Stimulated activated naive CD8-positive, alpha-beta T cell treated with anti-CD3 and anti-CD28 coated beads, Interleukin-15, amount 100 ng/mL, for 72 hours (primary cell): ENCODE measurements around the gene DAZAP2.

ENCODE experiments used
- ATAC-seq: fragments of 150-1000 bp; cut with Tn5 transposase; 2 replicates; pipeline ENCODE4 v1.10.0; 2021; ENCODE audit warnings: mild to moderate bottlenecking, moderate library complexity
- DNase-seq, 2 donors: peaks; one replicate each; pipeline ENCODE4 v3.0.0; 2021 to 2022
- H3K27ac Mint-ChIP-seq, 2 donors: one replicate each; pipeline ENCODE4 v1.8.0; 2022; ENCODE audit warnings: mild to moderate bottlenecking in 2 of 2, mixed read lengths in 2 of 2, moderate library complexity in 2 of 2
- H3K27me3 Mint-ChIP-seq: one replicate; pipeline ENCODE4 v1.8.0; 2022; ENCODE audit warnings: mixed read lengths
- H3K4me1 Mint-ChIP-seq: one replicate; pipeline ENCODE4 v1.8.0; 2022; ENCODE audit warnings: mild to moderate bottlenecking, mixed read lengths
- H3K4me3 Mint-ChIP-seq, 2 donors: one replicate each; pipeline ENCODE4 v1.8.0; 2022; ENCODE audit warnings: mild to moderate bottlenecking in 2 of 2, mixed read lengths in 2 of 2, moderate library complexity in 1 of 2
- H3K9me3 Mint-ChIP-seq, 2 donors: one replicate each; pipeline ENCODE4 v1.8.0; 2022; ENCODE audit warnings: mixed read lengths in 2 of 2

The DAZAP2 gene

DNA sequence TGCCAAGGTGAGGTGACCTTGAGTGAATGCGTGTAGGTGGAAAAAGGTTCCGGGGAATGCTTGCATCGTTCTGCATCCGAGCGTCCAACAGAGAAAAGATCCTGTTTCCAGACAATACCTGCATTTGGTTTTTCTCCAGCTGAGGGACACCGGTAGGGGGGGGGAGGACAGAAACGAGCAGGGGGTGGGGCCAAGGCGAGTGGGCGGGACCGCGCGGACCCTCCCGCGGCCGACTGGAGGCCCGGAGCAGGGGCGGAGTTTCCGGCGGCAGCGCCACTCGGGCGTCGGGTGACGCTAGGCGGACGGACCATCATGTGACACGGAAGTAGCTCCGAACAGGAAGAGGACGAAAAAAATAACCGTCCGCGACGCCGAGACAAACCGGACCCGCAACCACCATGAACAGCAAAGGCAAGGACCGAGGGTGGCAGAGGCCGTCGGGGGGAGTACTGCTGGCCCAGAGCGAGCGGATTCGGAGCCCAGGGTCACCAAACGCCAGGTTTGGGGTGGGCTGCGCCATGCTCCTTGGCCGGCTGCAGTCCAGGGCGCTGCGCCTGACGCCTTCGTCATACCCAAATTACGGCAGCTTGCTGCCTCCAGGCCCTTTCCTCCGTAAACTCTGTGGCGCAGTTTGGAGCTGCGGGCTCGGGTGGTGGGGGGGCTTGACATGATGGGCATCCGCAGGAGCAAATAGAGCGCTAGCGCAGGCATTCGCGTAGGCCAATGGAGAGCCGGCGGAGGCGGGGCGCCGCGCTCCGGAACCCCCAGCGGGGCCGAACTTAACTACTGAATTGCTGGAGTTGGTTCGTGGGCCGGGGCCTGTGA lies at the start of gene DAZAP2:
TSS of gene DAZAP2 (plus strand) at position 317 of the 825 bp plus-strand sequence. CDS start at position 399, 82 bp downstream.
- Mint-ChIP-seq H3K27me3 (no peaks in the 10 kb centered on the region), H3K9me3 (no peaks in the 10 kb centered on the region), H3K4me3 (peak within 1 kb of the TSS; percentile 90 to 95), H3K27ac (peak within 1 kb of the TSS; percentile 99 to 100), H3K4me1 (peaks cover 47% of the 10 kb centered on the region)
- peak; percentile 90 to 95 for DNase-seq
- ATAC-seq, result peak; percentile 95

DNA sequence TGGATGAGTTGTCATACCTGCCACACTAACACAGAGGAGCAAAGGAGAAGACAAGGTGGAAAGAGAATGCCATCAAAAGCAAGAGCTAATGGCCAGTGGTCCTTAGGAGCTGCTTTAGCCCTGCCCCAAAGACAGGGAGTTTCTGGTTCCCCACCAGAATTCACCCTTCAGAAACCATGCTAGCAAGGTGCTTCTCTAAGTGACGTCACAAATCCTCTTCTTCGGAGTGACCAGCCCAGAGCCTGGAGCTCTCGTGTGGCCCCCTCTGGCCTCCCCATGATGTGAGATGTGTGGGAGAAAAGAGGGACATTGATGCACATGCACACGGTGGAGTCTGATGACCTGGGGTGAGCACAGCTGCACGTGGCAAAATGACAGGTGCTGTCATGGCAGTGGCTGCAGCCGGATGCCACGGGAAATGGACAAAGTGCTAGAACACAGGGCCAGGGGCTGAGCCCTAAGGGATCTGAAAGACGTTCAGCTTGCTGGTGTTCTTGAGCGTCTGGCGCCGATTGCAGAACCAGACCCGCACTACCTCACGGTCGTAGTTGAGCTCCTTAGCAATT lies 48.8 kb upstream of the DAZAP2 start:
- Mint-ChIP-seq H3K4me3 (no peak overlapping the region), H3K27ac (no peak overlapping the region), H3K4me1 (no peaks in the 10 kb centered on the region), H3K27me3 (no peaks in the 10 kb centered on the region), H3K9me3 (no peaks in the 10 kb centered on the region)
- no peak for ATAC-seq
- DNase-seq, result no peak

- ATAC-seq, result no peak
These were observed 47.8 kb upstream of the DAZAP2 start for GRCh38 chr12:51190820-51191219.

DNA sequence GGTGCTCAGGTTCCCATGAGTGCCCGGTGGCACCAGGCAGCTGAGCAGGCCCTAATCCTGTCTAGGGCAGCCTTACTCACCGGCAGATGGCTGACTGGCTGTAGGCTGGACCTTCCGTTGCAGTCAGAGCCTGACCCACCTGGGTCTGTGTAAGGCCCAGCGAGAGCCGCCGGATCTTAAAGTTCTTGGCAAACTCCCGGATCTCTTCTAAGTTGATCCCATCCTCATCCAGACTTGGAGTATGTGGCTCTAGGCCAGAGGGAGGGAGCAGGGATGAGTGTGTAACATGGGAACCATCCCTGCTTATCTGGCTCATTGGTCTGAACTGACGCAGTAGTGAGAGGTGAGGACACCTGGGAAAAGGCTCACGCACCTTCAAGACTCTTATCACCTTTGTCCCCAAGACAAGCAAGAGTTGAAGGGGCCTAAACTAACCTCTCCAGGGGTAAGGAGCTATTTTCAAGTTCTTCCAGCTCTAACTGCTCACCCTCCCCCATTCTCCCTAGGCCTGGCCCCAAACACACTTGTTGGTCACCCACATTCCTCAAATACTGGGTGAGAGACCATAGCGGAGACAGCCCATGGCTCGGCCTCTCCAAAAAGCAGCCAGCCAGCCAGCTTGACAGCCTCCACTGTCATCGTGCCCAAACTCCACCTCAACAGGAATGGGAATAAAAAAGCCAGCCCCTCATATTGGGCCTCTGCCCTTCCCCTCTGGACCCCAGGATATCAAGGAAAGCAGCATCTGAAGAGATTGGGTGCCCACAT lies 46.9 kb upstream of the DAZAP2 start:
- Mint-ChIP-seq H3K27ac (peak overlapping the region; percentile 67 to 83), H3K4me3 (no peak overlapping the region), H3K27me3 (no peaks in the 10 kb centered on the region), H3K9me3 (no peaks in the 10 kb centered on the region), H3K4me1 (no peaks in the 10 kb centered on the region)
- DNase-seq, result no peak
- ATAC-seq, result no peak

More at GRCh38 chr12:51190820-51191219, 47.8 kb upstream of the DAZAP2 start:
- no peak for DNase-seq
- Mint-ChIP-seq H3K9me3 (no peaks in the 10 kb centered on the region), H3K27me3 (no peaks in the 10 kb centered on the region), H3K4me1 (no peaks in the 10 kb centered on the region), H3K27ac (no peak overlapping the region), H3K4me3 (no peak overlapping the region)

GRCh38 chr12:51192284-51192671 lies 46.3 kb upstream of the DAZAP2 start:
- Mint-ChIP-seq H3K4me1 (no peaks in the 10 kb centered on the region), H3K4me3 (no peak overlapping the region), H3K27ac (no peak overlapping the region), H3K27me3 (no peaks in the 10 kb centered on the region), H3K9me3 (no peaks in the 10 kb centered on the region)
- no peak for DNase-seq
- no peak for ATAC-seq

GRCh38 chr12:51195841-51196240 lies 42.8 kb upstream of the DAZAP2 start:
- ATAC-seq, result no peak
- H3K4me3 Mint-ChIP-seq, result no peak overlapping the region
- H3K9me3 Mint-ChIP-seq, result no peaks in the 10 kb centered on the region
- no peaks in the 10 kb centered on the region for H3K4me1 Mint-ChIP-seq
- no peak for DNase-seq
- H3K27me3 Mint-ChIP-seq, result no peaks in the 10 kb centered on the region
- H3K27ac Mint-ChIP-seq, result peak overlapping the region in 1 of 2 donors; percentile 12

DNA sequence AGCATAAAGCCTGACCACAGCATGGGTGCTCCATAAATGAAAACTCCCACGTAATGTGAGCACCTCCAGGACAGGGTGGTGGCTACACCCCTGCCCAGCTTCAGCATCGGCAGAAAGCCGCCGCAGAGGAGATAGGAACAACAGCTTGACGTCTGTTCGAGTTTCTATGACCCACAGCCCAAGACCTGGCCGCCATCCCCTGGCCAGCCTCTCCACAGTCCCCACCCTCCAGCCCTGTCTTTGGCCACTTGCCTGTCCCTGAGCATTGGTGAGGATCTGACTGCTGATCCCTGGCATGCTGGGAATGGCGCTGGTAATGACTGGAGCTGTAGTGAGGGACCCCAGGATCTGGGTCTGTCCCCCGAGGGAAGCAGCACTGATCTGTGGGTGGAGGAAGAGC lies 42.1 kb upstream of the DAZAP2 start:
- H3K27me3 Mint-ChIP-seq, result no peaks in the 10 kb centered on the region
- H3K4me1 Mint-ChIP-seq, result no peaks in the 10 kb centered on the region
- H3K4me3 Mint-ChIP-seq, result no peak overlapping the region
- DNase-seq (no peak), ATAC-seq (no peak)
- H3K27ac Mint-ChIP-seq, result peak overlapping the region in 1 of 2 donors; percentile 3
- H3K9me3 Mint-ChIP-seq, result no peaks in the 10 kb centered on the region

DNA sequence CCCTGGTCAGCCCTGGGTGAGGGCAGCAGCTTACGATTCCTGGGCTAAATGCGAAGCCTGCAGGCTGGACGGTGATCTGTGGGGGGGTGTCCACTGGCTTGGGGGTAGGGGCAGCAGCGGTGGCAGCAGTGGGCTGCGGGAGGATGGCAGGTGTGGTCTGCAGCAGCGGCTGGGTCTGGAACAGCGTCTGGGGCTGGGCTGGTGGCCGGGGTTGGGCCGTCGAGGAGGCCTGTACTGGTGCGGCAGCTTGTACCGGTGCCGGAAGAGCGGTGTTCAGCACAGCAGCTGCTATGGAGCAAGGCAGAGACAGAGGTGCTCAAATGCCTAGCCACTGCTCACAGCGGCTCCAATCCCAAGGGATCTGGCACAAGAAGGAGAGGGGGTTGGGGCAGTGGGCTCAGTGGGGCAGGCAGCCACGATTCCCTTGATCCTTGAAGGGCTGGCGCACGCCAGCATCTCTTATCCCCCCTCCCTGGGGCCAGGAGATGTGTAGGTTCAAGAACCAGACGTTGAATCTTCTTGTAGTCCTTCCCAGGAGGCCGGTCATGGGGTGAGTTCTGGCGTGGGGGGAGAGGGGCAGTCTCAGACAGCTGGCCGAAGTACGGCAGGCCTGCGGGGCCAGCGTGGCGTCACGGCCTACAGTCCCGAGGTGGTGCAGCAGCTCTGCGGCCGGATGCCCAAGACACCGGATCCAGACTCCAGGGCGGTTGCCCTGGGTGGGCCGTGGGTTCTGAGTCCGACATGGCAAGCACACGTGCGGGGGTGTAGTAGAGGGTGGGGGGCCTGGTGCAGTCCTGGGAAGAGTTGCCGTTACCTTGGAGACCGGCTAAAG lies 40.7 kb upstream of the DAZAP2 start:
- Mint-ChIP-seq H3K27me3 (no peaks in the 10 kb centered on the region), H3K4me3 (no peak overlapping the region), H3K9me3 (no peaks in the 10 kb centered on the region), H3K4me1 (peaks cover 3% of the 10 kb centered on the region), H3K27ac (no peak overlapping the region)
- DNase-seq (no peak), ATAC-seq (no peak)

DNA sequence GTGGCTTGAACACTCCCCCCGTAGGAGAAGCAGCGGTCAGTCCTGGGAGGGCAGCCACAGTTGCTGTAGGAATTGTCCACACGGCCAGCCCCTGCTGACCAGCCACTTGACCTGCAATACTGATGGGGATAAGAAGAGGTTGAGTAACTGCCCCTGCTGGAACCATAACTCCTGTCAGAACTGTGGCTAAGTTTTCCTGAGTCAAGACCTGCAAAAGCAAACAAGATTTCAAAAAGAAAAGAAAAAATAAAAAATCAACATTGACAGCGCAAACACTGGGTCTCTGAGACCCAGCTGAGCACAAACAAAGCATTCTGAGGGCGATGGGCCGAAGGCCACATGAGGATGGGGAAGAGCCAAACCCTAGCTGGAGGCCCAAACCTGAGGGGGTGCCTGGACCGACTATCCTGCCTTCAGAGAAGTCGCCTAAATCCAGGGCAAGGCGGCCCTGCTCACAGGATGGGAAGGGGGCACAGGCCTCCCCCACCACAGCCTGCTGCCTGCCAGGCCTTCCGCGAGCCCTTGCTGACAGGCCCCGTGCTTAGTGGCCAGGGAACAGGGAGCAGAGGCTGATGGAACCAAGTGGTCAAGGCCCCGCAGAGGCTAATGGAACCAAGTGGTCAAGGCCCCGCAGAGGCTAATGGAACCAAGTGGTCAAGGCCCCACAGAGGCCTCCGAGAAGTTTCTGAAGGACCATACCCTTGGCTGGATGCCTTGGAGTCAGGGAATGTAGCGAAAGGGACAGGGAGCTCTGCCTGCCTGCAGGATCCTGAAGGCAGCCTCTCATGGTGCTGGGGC lies 39.9 kb upstream of the DAZAP2 start:
- DNase-seq, result no peak
- Mint-ChIP-seq H3K27ac (no peak overlapping the region), H3K4me3 (no peak overlapping the region), H3K27me3 (no peaks in the 10 kb centered on the region), H3K4me1 (peaks cover 11% of the 10 kb centered on the region), H3K9me3 (no peaks in the 10 kb centered on the region)
- ATAC-seq, result no peak

GRCh38 chr12:51199366-51199945 lies 39.2 kb upstream of the DAZAP2 start:
- Mint-ChIP-seq H3K4me3 (no peak overlapping the region), H3K9me3 (no peaks in the 10 kb centered on the region), H3K27me3 (no peaks in the 10 kb centered on the region), H3K27ac (peak overlapping the region in 1 of 2 donors; percentile 86), H3K4me1 (peaks cover 13% of the 10 kb centered on the region)
- ATAC-seq (no peak), DNase-seq (no peak)

- peak overlapping the region in 1 of 2 donors; percentile 86 for H3K27ac Mint-ChIP-seq
These were observed 38.5 kb upstream of the DAZAP2 start for GRCh38 chr12:51200156-51200555.

GRCh38 chr12:51200806-51201205 lies 37.8 kb upstream of the DAZAP2 start:
- H3K27me3 Mint-ChIP-seq, result no peaks in the 10 kb centered on the region
- ATAC-seq, result no peak
- no peaks in the 10 kb centered on the region for H3K9me3 Mint-ChIP-seq
- no peak overlapping the region for H3K27ac Mint-ChIP-seq
- H3K4me1 Mint-ChIP-seq, result peaks cover 13% of the 10 kb centered on the region
- DNase-seq, result no peak
- H3K4me3 Mint-ChIP-seq, result no peak overlapping the region

More at GRCh38 chr12:51200156-51200555, 38.5 kb upstream of the DAZAP2 start:
- Mint-ChIP-seq H3K4me1 (peaks cover 13% of the 10 kb centered on the region), H3K9me3 (no peaks in the 10 kb centered on the region), H3K4me3 (no peak overlapping the region), H3K27me3 (no peaks in the 10 kb centered on the region)
- ATAC-seq (no peak), DNase-seq (no peak)

DNA sequence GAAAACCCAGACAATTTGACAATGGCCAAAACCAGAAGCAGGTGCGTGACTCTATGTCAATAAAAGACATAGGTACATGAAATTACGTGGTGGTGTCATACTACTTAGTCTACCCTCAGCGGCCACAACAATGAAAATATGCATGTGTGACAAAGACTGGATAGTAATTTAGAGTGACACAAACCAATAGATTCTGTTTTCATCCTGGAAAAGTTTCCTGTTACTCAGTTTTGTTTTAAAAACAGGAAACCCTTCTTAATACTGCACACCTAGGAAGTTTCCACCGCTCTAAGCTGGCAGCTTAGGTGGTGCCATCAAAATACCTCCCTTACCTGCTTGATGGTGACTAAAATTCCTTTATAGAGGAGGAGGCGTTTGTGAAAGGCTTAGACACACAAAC lies 35.9 kb upstream of the DAZAP2 start:
- ATAC-seq (no peak), DNase-seq (no peak)
- H3K27ac Mint-ChIP-seq, result no peak overlapping the region
- H3K9me3 Mint-ChIP-seq, result no peaks in the 10 kb centered on the region
- peaks cover 13% of the 10 kb centered on the region for H3K4me1 Mint-ChIP-seq
- no peaks in the 10 kb centered on the region for H3K27me3 Mint-ChIP-seq
- H3K4me3 Mint-ChIP-seq, result no peak overlapping the region

- no peak for ATAC-seq
These were observed 33.3 kb upstream of the DAZAP2 start for GRCh38 chr12:51205350-51205749.

More at GRCh38 chr12:51205350-51205749, 33.3 kb upstream of the DAZAP2 start:
- Mint-ChIP-seq H3K9me3 (no peaks in the 10 kb centered on the region), H3K27ac (peak overlapping the region in 1 of 2 donors; percentile 50), H3K4me1 (peaks cover 13% of the 10 kb centered on the region), H3K4me3 (no peak overlapping the region), H3K27me3 (no peaks in the 10 kb centered on the region)
- DNase-seq, result no peak
